Measurements from ENCODE around the gene CFAP65. TPM values are rescaled to one million over a fixed set of nuclear protein-coding genes. Genes with fewer than 3 reads are reported as not detected.
A peak's percentile ranks its signal among the peaks of the same experiment; 100 is the strongest.

Gene CFAP65
- total and polyA plus RNA-seq, 9 of the 15 experiments (the other 6 are each of a cell fraction or from before 2014, with no cell fraction given), result not detected

- no peak for TF ChIP-seq ZNF318 (IDR thresholded peaks at IDR 0.05; ENCODE audit: borderline replicate concordance in 1 of 2, low read depth in 1 of 2)
- peak; percentile 61; the same call in 1 of the 2 replicates for TF ChIP-seq REST (IDR thresholded peaks at IDR 0.05; ENCODE audit: borderline replicate concordance)
- no peak for TF ChIP-seq REST (CRISPR knock-in tag; IDR thresholded peaks at IDR 0.05; ENCODE audit: low read depth)
- TF ChIP-seq HDAC6 (IDR thresholded peaks at IDR 0.05; ENCODE audit: low read depth, low read length), result no peak
- no peak for TF ChIP-seq CHCHD3 (CRISPR knock-in tag; IDR thresholded peaks at IDR 0.05)
- TF ChIP-seq ZNF354B (CRISPR knock-in tag; IDR thresholded peaks at IDR 0.05), result no peak
- TF ChIP-seq GABPB2 (CRISPR knock-in tag; conservative IDR thresholded peaks at IDR 0.05), result no peak
- no peak for TF ChIP-seq CSDE1 (IDR thresholded peaks at IDR 0.05)
- TF ChIP-seq RBM39 (optimal IDR thresholded peaks at IDR 0.05; ENCODE audit: low read depth, low read length), result no peak
- TF ChIP-seq SAFB2 (IDR thresholded peaks at IDR 0.05; ENCODE audit: borderline replicate concordance, low read depth, low read length, severe bottlenecking), result no peak
- TF ChIP-seq ZNF511 (CRISPR knock-in tag; IDR thresholded peaks at IDR 0.05), result no peak
Measured at GRCh38 chr2:218995972-218996711, 45.2 kb downstream of the CFAP65 start (continued).

All from K562 (cell line).